HEK293 (cell line): ENCODE measurements around the gene NR3C1.

ENCODE experiments used
- GLIS1 ChIP-seq: fragments of 450-650 bp; formaldehyde crosslinking; IDR thresholded peaks from 2 replicates; pipeline ENCODE4 v1.5.1; 2016; ENCODE audit warnings: missing biosample characterization, missing genetic modification characterization
- GLIS2 ChIP-seq: fragments of 450-650 bp; formaldehyde crosslinking; IDR thresholded peaks from 2 replicates; pipeline ENCODE4 v1.5.1; 2016; ENCODE audit warnings: missing biosample characterization, missing genetic modification characterization
- KLF17 ChIP-seq: fragments of 450-650 bp; formaldehyde crosslinking; IDR thresholded peaks from 2 replicates; pipeline ENCODE4 v1.5.1; 2016; ENCODE audit warnings: missing biosample characterization, missing genetic modification characterization
- KLF8 ChIP-seq: fragments of 450-650 bp; formaldehyde crosslinking; IDR thresholded peaks from 2 replicates; pipeline ENCODE4 v1.5.1; 2016; ENCODE audit warnings: missing biosample characterization, missing genetic modification characterization
- SCRT2 ChIP-seq: fragments of 450-650 bp; formaldehyde crosslinking; IDR thresholded peaks from 2 replicates; pipeline ENCODE4 v1.5.1; 2016; ENCODE audit warnings: missing biosample characterization, missing genetic modification characterization
- YY1 ChIP-seq: fragments of 450-650 bp; formaldehyde crosslinking; IDR thresholded peaks from 2 replicates; pipeline ENCODE4 v1.5.1; 2018; ENCODE audit warnings: missing biosample characterization, missing genetic modification characterization
- ZBTB1 ChIP-seq: fragments of 450-650 bp; formaldehyde crosslinking; IDR thresholded peaks from 2 replicates; pipeline ENCODE4 v1.5.1; 2016; ENCODE audit warnings: missing biosample characterization, missing genetic modification characterization
- ZBTB17 ChIP-seq: fragments of 450-650 bp; formaldehyde crosslinking; IDR thresholded peaks from 2 replicates; pipeline ENCODE4 v1.5.1; 2016; ENCODE audit warnings: missing biosample characterization, missing genetic modification characterization
- ZFHX2 ChIP-seq: fragments of 450-650 bp; formaldehyde crosslinking; conservative IDR thresholded peaks from 2 replicates; pipeline ENCODE4 v1.5.1; 2016; ENCODE audit warnings: missing biosample characterization, missing genetic modification characterization
- ZNF248 ChIP-seq: fragments of 450-650 bp; formaldehyde crosslinking; IDR thresholded peaks from 2 replicates; pipeline ENCODE4 v1.5.1; 2017; ENCODE audit warnings: missing biosample characterization, missing genetic modification characterization
- ZNF280D ChIP-seq: fragments of 450-650 bp; formaldehyde crosslinking; IDR thresholded peaks from 2 replicates; pipeline ENCODE4 v1.5.1; 2016; ENCODE audit warnings: missing biosample characterization, missing genetic modification characterization
- ZNF335 ChIP-seq: fragments of 450-650 bp; formaldehyde crosslinking; conservative IDR thresholded peaks from 2 replicates; pipeline ENCODE4 v1.5.1; 2016; ENCODE audit warnings: missing biosample characterization, missing genetic modification characterization
- ZNF341 ChIP-seq: fragments of 450-650 bp; formaldehyde crosslinking; IDR thresholded peaks from 2 replicates; pipeline ENCODE4; 2016; ENCODE audit warnings: low read depth, missing biosample characterization, missing genetic modification characterization
- ZNF354C ChIP-seq: fragments of 450-650 bp; formaldehyde crosslinking; IDR thresholded peaks from 2 replicates; pipeline ENCODE4 v1.5.1; 2016; ENCODE audit warnings: missing biosample characterization, missing genetic modification characterization, low read depth, borderline replicate concordance
- ZNF394 ChIP-seq: fragments of 450-650 bp; formaldehyde crosslinking; IDR thresholded peaks from 2 replicates; pipeline ENCODE4 v1.5.1; 2016; ENCODE audit warnings: missing biosample characterization, missing genetic modification characterization, mild to moderate bottlenecking, moderate library complexity, borderline replicate concordance
- ZNF449 ChIP-seq: fragments of 450-650 bp; formaldehyde crosslinking; IDR thresholded peaks from 2 replicates; pipeline ENCODE4 v1.5.1; 2017; ENCODE audit warnings: missing biosample characterization, mild to moderate bottlenecking, missing genetic modification characterization, moderate library complexity
- ZNF501 ChIP-seq: fragments of 450-650 bp; formaldehyde crosslinking; IDR thresholded peaks from 2 replicates; pipeline ENCODE4 v1.5.1; 2016; ENCODE audit warnings: missing biosample characterization, missing genetic modification characterization
- TF ChIP-seq, protein P1 (sequence below): fragments of 450-650 bp; formaldehyde crosslinking; IDR thresholded peaks from 2 replicates; pipeline ENCODE4 v1.5.1; 2016; ENCODE audit warnings: missing biosample characterization, missing genetic modification characterization, low read depth
- TF ChIP-seq, protein P2 (sequence below): fragments of 450-650 bp; formaldehyde crosslinking; IDR thresholded peaks from 2 replicates; pipeline ENCODE4 v1.5.1; 2016; ENCODE audit warnings: missing biosample characterization, missing genetic modification characterization, borderline replicate concordance
- TF ChIP-seq, protein P3 (sequence below): fragments of 450-650 bp; formaldehyde crosslinking; IDR thresholded peaks from 2 replicates; pipeline ENCODE4 v1.5.1; 2017; ENCODE audit warnings: missing biosample characterization, missing genetic modification characterization

Gene NR3C1

DNA sequence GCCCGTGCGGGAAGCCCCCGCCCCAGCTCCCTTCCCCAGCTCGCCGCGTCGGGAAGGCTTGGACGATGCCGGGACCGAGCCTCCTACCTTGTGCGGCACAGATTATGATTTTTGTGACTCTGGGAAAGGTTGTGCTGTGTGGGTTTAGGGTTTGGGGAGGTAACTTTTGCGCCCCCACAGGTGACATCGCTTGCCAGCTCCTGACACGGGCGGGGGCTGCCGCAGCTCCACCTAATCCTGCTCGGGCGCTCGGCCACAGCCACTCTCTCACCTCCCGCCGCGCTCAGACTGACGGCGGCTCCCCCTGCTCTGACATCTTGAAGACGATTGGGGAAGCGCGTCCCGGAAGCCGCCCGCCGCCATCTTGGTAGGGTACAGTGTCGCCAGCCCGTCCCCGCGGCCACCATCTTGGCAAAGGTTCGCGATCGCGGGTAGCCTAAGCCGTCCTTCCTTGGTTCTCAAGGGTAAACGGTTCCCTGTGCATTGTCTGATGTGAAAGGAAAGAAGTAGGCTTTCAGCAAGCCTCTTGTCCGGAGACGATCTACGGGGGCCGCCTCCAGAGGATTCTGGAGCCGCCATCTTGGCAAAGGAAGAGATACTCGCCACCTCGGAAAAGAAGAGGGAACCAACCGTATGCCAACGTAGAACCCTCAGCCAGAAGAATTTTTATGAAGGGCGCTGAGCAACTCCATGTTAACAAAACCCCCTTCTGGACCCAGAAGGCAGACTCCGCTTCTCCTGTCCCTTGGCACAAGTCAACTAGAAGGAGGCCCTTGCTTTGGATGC is 1.8 kb upstream of the NR3C1 start (continued):
- no peak for TF ChIP-seq ZNF354C (tag by site-specific recombination)
- peak; percentile 66 for TF ChIP-seq ZNF501
- TF ChIP-seq, protein P1, sequence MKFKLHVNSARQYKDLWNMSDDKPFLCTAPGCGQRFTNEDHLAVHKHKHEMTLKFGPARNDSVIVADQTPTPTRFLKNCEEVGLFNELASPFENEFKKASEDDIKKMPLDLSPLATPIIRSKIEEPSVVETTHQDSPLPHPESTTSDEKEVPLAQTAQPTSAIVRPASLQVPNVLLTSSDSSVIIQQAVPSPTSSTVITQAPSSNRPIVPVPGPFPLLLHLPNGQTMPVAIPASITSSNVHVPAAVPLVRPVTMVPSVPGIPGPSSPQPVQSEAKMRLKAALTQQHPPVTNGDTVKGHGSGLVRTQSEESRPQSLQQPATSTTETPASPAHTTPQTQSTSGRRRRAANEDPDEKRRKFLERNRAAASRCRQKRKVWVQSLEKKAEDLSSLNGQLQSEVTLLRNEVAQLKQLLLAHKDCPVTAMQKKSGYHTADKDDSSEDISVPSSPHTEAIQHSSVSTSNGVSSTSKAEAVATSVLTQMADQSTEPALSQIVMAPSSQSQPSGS (tag by site-specific recombination): 0 out of 2 replicates have a peak, but pooled peaks have one; percentile 12
- TF ChIP-seq GLIS1: peak; percentile 95
- TF ChIP-seq YY1 (tag by site-specific recombination): peak; percentile 100
- TF ChIP-seq ZNF280D (tag by site-specific recombination): peak; percentile 94
- TF ChIP-seq ZFHX2 (tag by site-specific recombination): peak; percentile 85
- TF ChIP-seq ZBTB17 (tag by site-specific recombination): peak; percentile 100
- TF ChIP-seq ZNF341 (tag by site-specific recombination): peak; percentile 97
- peak; percentile 78 for TF ChIP-seq SCRT2 (tag by site-specific recombination)
- TF ChIP-seq ZNF335 (tag by site-specific recombination): peak; percentile 100
- TF ChIP-seq, protein P2, sequence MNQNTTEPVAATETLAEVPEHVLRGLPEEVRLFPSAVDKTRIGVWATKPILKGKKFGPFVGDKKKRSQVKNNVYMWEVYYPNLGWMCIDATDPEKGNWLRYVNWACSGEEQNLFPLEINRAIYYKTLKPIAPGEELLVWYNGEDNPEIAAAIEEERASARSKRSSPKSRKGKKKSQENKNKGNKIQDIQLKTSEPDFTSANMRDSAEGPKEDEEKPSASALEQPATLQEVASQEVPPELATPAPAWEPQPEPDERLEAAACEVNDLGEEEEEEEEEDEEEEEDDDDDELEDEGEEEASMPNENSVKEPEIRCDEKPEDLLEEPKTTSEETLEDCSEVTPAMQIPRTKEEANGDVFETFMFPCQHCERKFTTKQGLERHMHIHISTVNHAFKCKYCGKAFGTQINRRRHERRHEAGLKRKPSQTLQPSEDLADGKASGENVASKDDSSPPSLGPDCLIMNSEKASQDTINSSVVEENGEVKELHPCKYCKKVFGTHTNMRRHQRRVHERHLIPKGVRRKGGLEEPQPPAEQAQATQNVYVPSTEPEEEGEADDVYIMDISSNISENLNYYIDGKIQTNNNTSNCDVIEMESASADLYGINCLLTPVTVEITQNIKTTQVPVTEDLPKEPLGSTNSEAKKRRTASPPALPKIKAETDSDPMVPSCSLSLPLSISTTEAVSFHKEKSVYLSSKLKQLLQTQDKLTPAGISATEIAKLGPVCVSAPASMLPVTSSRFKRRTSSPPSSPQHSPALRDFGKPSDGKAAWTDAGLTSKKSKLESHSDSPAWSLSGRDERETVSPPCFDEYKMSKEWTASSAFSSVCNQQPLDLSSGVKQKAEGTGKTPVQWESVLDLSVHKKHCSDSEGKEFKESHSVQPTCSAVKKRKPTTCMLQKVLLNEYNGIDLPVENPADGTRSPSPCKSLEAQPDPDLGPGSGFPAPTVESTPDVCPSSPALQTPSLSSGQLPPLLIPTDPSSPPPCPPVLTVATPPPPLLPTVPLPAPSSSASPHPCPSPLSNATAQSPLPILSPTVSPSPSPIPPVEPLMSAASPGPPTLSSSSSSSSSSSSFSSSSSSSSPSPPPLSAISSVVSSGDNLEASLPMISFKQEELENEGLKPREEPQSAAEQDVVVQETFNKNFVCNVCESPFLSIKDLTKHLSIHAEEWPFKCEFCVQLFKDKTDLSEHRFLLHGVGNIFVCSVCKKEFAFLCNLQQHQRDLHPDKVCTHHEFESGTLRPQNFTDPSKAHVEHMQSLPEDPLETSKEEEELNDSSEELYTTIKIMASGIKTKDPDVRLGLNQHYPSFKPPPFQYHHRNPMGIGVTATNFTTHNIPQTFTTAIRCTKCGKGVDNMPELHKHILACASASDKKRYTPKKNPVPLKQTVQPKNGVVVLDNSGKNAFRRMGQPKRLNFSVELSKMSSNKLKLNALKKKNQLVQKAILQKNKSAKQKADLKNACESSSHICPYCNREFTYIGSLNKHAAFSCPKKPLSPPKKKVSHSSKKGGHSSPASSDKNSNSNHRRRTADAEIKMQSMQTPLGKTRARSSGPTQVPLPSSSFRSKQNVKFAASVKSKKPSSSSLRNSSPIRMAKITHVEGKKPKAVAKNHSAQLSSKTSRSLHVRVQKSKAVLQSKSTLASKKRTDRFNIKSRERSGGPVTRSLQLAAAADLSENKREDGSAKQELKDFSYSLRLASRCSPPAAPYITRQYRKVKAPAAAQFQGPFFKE (tag by site-specific recombination): no peak
- TF ChIP-seq ZNF248 (tag by site-specific recombination): no peak
- no peak for TF ChIP-seq ZBTB1 (tag by site-specific recombination)
- TF ChIP-seq ZNF449: peak; percentile 51; the same call in 1 of the 2 replicates
- peak; percentile 82 for TF ChIP-seq ZNF394 (tag by site-specific recombination)
- peak; percentile 53 for TF ChIP-seq KLF17 (tag by site-specific recombination)
- peak; percentile 79; the same call in 1 of the 2 replicates for TF ChIP-seq KLF8 (tag by site-specific recombination)
- TF ChIP-seq, protein P3, sequence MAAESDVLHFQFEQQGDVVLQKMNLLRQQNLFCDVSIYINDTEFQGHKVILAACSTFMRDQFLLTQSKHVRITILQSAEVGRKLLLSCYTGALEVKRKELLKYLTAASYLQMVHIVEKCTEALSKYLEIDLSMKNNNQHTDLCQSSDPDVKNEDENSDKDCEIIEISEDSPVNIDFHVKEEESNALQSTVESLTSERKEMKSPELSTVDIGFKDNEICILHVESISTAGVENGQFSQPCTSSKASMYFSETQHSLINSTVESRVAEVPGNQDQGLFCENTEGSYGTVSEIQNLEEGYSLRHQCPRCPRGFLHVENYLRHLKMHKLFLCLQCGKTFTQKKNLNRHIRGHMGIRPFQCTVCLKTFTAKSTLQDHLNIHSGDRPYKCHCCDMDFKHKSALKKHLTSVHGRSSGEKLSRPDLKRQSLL: peak; percentile 84
- peak; percentile 95 for TF ChIP-seq GLIS2 (tag by site-specific recombination)
